Neural cell (in vitro differentiated cells): Measurements from ENCODE around the gene CACNA1C.

Source experiments
- EP300 ChIP-seq: fragments of 450-650 bp; conservative IDR thresholded peaks from 2 replicates; pipeline ENCODE4 v1.6.1; 2014; ENCODE audit warnings: antibody characterized with exemption, mild to moderate bottlenecking, moderate library complexity; ENCODE audit not compliant: poor library complexity, severe bottlenecking
- EZH2 ChIP-seq: fragments of 200-600, 300-800 bp; shearing (Covaris generic), sonication (generic); IDR thresholded peaks from 2 replicates; pipeline ENCODE4 v1.6.1; 2014; ENCODE audit warnings: antibody characterized with exemption, low read length, borderline replicate concordance, mild to moderate bottlenecking; ENCODE audit not compliant: insufficient read depth, poor library complexity, severe bottlenecking
- MXI1 ChIP-seq: fragments of 450-650 bp; conservative IDR thresholded peaks from 2 replicates; pipeline ENCODE4 v1.6.1; 2014; ENCODE audit warnings: antibody characterized with exemption, mild to moderate bottlenecking; ENCODE audit not compliant: poor library complexity, severe bottlenecking
- POLR2AphosphoS5 ChIP-seq: IDR thresholded peaks from 2 replicates; pipeline ENCODE4 v1.6.1; 2012
- SMC3 ChIP-seq: fragments of 450-650 bp; conservative IDR thresholded peaks from 2 replicates; pipeline ENCODE4 v1.6.1; 2014; ENCODE audit warnings: antibody characterized with exemption, mild to moderate bottlenecking, moderate library complexity; ENCODE audit not compliant: poor library complexity
- TAF1 ChIP-seq: IDR thresholded peaks from 2 replicates; pipeline ENCODE4 v1.6.1; 2012; ENCODE audit warnings: low read depth
- TF ChIP-seq, protein P1 (sequence below): fragments of 450-650 bp; IDR thresholded peaks from 2 replicates; pipeline ENCODE4 v1.5.1; 2014; ENCODE audit warnings: antibody characterized with exemption, mild to moderate bottlenecking, moderate library complexity; ENCODE audit not compliant: poor library complexity, severe bottlenecking
- TF ChIP-seq, protein P2 (sequence below): IDR thresholded peaks from 2 replicates; pipeline ENCODE4 v1.6.1; 2012; ENCODE audit warnings: borderline replicate concordance

DNA sequence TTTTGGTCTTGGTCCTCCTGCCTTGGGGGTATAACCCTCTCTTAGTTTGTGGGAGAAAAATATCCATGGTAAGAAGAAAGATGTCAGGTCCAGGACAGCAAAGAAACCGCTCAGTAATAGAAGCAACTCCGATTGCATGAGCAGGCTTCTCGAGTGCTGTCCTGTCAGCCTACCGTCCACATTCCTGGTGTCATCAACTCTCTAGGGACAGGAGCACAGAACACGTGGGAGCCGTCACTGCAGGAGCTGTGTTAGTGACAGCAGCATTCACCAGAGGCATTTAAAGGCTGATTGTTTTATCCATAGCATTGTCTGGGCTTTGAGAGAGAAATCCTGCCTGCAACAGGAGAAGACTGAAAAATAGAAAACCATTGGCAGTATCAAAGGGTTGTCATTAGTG is 244.2 kb downstream of the CACNA1C start:
- TF ChIP-seq, protein P1, sequence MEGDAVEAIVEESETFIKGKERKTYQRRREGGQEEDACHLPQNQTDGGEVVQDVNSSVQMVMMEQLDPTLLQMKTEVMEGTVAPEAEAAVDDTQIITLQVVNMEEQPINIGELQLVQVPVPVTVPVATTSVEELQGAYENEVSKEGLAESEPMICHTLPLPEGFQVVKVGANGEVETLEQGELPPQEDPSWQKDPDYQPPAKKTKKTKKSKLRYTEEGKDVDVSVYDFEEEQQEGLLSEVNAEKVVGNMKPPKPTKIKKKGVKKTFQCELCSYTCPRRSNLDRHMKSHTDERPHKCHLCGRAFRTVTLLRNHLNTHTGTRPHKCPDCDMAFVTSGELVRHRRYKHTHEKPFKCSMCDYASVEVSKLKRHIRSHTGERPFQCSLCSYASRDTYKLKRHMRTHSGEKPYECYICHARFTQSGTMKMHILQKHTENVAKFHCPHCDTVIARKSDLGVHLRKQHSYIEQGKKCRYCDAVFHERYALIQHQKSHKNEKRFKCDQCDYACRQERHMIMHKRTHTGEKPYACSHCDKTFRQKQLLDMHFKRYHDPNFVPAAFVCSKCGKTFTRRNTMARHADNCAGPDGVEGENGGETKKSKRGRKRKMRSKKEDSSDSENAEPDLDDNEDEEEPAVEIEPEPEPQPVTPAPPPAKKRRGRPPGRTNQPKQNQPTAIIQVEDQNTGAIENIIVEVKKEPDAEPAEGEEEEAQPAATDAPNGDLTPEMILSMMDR = no peak
- TF ChIP-seq TAF1 (no peak), EZH2 (no peak), POLR2AphosphoS5 (peak; percentile 83), EP300 (peak; percentile 82), MXI1 (no peak), SMC3 (no peak)
- TF ChIP-seq, protein P2, sequence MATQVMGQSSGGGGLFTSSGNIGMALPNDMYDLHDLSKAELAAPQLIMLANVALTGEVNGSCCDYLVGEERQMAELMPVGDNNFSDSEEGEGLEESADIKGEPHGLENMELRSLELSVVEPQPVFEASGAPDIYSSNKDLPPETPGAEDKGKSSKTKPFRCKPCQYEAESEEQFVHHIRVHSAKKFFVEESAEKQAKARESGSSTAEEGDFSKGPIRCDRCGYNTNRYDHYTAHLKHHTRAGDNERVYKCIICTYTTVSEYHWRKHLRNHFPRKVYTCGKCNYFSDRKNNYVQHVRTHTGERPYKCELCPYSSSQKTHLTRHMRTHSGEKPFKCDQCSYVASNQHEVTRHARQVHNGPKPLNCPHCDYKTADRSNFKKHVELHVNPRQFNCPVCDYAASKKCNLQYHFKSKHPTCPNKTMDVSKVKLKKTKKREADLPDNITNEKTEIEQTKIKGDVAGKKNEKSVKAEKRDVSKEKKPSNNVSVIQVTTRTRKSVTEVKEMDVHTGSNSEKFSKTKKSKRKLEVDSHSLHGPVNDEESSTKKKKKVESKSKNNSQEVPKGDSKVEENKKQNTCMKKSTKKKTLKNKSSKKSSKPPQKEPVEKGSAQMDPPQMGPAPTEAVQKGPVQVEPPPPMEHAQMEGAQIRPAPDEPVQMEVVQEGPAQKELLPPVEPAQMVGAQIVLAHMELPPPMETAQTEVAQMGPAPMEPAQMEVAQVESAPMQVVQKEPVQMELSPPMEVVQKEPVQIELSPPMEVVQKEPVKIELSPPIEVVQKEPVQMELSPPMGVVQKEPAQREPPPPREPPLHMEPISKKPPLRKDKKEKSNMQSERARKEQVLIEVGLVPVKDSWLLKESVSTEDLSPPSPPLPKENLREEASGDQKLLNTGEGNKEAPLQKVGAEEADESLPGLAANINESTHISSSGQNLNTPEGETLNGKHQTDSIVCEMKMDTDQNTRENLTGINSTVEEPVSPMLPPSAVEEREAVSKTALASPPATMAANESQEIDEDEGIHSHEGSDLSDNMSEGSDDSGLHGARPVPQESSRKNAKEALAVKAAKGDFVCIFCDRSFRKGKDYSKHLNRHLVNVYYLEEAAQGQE = no peak
